HG03095 (cell line): Measurements from ENCODE around the gene PEMT.

Experiments
- ATAC-seq: cut with Tn5 transposase; IDR thresholded peaks from one replicate; pipeline ENCODE4 v1.9.1; 2021; ENCODE audit warnings: moderate library complexity; ENCODE audit not compliant: unreplicated experiment

Gene PEMT

GRCh38 chr17:17555151-17555550 is 36.4 kb downstream of the PEMT start:
- no peak for ATAC-seq

DNA sequence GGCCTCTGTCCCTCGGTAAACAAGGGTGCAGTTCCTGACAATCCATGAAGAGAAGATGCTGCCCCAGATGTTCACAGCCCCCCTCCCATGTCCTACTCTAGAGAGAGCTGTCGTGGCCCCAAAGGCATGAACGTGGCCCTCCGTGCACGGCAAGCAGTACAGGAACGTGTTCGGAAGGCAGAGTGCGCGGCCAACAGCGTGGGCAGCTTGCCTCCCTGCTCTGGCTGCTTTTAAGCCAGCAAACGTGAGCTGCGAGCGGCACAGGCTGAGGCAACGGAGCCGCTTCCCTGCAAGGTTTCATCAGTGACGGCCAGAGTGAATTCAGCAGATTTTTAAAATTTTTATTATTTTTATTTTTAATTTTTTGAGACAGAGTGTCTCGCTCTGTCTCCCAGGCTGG is 37.2 kb downstream of the PEMT start:
- ATAC-seq: no peak

DNA sequence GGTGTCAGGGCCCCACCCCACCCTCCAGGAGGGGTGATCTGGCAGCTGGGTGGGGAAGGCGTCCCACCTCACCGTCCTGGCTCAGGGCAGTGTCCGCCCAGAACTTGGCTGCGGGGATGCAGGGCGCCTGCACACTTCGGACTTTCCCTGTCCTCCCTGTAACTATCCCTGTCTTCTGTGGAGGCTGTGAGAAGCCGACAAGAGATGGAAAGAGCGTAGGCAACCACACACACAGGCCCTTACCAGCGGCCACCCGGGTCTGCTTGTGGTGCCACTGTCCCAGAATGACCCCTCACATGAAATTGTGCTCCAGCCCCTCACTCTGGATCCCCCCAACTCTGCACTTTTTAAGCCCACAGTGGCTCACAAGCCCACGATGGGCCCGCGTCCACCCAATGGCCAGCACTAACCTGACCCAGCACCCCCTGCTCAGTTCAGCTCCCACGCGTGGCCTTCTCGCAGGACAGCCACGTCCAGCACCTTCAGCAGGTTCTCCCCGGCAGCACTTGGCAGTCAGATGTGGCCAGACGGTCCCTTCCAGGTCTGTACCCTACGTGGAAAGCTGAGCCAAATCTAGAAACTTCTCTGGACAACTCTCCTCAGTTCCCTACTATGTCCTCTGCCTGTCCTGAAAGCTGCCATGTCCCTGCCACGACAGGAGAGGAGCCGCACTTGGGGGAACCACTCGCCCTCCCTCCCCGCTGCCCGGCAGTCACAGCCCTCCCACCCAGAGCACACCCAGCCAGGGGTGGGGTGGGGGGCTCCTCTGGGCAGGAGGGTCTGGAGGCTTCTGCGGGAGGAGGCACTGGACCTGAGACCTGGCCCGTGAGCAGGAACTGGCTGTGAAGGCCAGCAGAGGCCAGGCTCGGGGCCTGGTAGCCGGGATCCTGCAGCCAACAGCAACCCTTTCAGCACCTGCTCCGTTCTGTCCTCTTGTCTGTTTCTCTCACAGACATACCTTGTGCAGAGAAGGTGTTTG is 38.0 kb downstream of the PEMT start:
- ATAC-seq: no peak

GRCh38 chr17:17552351-17553216 is 38.9 kb downstream of the PEMT start:
- ATAC-seq: no peak

- ATAC-seq: no peak
These were observed 40.1 kb downstream of the PEMT start for GRCh38 chr17:17551361-17551760.

DNA sequence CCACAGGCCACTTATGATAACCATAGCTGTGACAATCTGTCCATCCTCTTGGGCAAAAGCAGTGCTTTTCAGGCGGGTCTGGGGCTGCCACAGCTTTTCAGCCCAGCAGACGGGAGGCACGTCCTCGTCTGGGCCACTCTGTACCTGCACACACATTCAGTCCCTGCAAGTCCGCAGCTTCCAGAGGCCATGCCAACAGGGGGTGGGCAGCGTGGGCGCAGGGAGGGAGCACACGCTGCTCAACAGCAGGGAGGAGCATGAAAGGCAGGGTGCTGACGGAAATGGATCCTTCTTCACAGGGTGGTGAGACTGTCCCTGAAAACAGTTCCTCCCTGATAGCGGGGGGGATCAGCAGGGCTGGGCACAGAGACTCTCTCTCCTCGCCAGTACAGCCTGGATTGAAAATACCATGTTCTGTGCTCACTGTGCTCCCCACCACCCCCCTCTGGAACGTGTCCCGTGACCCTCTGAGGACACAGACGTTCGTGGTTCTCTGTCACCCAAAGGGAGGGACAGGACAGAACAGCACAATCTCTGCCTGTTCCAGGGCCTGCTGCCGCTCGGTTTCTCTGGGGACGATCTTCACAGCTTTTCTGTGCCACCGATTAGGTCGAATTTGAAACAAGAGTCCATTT is 41.7 kb downstream of the PEMT start:
- no peak for ATAC-seq

DNA sequence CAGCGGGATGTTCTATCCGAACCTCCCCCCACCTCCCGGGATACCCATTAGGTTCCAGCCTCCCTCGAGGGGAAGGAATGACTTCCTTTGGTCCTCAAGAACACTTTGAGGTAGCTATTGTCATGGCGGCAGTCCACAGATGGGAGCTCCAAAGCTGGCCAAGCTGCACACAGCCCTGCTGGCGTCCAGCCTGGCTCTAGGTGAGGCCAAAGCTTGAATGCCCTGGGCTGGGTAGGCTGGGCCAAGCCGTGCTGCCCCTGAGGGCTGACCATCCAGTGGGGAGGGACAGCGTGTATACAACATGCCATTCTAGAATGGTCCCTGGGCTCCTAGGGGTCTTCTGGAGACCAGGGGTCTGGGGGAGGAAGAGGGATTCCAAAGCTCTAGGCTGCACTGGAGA is 43.5 kb downstream of the PEMT start:
- ATAC-seq: no peak

DNA sequence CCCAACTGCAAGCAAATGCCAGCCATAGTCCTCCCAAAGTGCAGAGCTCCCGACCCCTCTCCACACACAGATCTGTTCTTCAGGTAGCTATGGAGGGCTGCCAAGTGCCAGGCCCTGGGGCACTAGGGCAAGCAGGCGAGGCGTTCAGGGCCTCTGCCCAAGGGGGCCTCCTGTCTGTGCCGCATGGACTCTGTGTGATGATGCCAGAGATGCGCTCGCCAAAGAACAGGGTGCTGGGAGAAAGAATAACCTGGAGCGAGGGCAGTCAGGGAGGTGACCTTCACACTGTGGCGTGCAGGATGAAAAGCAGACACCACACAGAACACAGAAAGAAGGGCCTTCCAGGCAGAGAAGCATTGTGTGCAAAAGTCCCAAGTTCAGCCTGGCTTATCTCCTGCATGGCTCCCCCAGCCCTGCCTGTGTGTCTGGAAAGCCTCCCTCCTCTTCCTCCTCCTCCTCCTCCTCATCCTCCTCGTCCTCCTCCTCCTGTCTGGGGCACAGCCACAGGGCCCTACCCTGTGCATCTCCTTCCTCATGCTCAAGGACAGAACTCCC is 44.2 kb downstream of the PEMT start:
- no peak for ATAC-seq

- no peak for ATAC-seq
These were observed 44.9 kb downstream of the PEMT start for GRCh38 chr17:17546399-17547185.

DNA sequence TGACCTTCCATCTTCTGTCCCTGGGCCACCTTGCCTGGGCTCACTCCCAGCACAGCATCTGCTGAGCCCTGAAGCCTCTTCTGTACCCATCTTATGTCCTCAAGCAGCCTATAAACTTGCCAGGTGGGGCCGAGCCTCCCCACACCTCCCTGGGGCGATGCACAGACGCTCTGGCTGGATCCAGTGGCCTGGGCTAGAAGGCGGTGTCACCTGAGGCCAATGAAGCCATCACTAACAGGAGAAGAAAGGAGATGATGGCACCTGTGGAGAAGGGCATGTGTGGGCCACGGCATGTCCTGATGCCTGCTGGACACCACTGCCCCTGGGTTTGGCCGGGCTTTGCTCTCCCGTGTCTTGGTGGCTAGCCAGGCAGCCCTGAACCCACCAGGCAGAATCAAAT is 45.5 kb downstream of the PEMT start:
- ATAC-seq: no peak

- ATAC-seq: no peak
These were observed 46.3 kb downstream of the PEMT start for GRCh38 chr17:17545031-17545820.

GRCh38 chr17:17542906-17543635 is 48.4 kb downstream of the PEMT start:
- ATAC-seq: no peak

DNA sequence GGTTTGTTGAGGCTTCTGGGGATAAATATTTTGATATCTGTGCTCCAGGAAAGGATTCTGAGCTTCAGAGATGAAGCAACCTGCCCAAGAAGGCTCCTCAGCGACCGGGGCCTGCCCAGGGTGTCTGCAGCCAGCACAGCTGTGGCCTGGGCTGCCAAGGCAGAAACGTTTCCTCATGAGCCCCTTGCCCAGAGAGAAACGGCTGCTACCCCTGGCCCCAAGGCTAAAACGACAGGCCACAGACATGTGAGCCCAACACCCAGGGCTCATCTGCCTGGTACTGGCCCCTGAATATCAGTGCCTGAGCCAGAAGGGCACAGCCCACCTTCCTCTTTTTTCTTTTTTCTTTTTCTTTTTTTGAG is 49.9 kb downstream of the PEMT start:
- ATAC-seq: no peak

- no peak for ATAC-seq
These were observed 50.4 kb downstream of the PEMT start for GRCh38 chr17:17540935-17541639.

- no peak for ATAC-seq
These were observed 51.1 kb downstream of the PEMT start for GRCh38 chr17:17540278-17540906.

DNA sequence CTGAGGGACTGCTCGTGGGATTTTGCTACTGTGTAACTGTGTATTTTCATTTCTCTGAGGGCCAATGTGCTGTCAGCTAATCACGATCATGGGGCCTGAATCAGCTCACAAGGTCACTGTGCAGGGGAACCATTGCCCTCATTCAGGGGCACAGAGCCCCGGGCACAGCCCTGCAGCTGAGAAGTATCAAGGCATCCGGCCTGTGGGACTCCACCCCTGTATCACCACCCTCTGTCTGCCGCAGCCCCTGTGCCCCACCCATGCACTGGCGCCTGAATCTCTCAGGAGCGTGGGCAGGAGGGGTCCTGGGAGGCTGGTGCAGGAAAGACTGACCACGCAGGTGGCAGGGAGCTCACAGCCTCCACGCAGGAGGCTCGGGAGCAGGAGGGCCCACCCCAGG is 51.9 kb downstream of the PEMT start:
- ATAC-seq: no peak

- no peak for ATAC-seq
These were observed 52.8 kb downstream of the PEMT start for GRCh38 chr17:17538417-17539391.
